Esophagus squamous epithelium (tissue), 4 donors: ENCODE measurements around the gene SPRR4.

Experiments
- CTCF ChIP-seq, 6 experiments: fragments of 450-650 bp in 4 of 6; fragments of 200-600 bp in 2 of 6; sonication (generic) in 2 of 6; IDR thresholded peaks; one replicate each; pipeline ENCODE4 v1.5.1; 2016 to 2019; ENCODE audit warnings: antibody characterized with exemption in 6 of 6, mild to moderate bottlenecking in 4 of 6, moderate library complexity in 4 of 6
- POLR2A ChIP-seq, 4 donors: fragments of 450-650 bp; IDR thresholded peaks; one replicate each; pipeline ENCODE4 v1.6.1; 2017; ENCODE audit warnings: antibody characterized with exemption in 4 of 4, mild to moderate bottlenecking in 4 of 4, moderate library complexity in 3 of 4

- TF ChIP-seq CTCF (IDR thresholded peaks at IDR 0.05): no peak
- no peak for TF ChIP-seq POLR2A (IDR thresholded peaks at IDR 0.05)
Measured at GRCh38 chr1:152976688-152977087, 6.2 kb downstream of the SPRR4 start.
